ENCODE results near the gene SCN4A. TPM values are rescaled to one million over a fixed set of nuclear protein-coding genes. Genes with fewer than 3 reads are reported as not detected.
A peak's percentile ranks its signal among the peaks of the same experiment; 100 is the strongest.
"Not testable (repeated sequence)": the region's sequence is repeated elsewhere in the genome, so short reads cannot be mapped to it uniquely, and the experiment has no call there.

Gene SCN4A
- total RNA-seq, 1 donor from 2014 or later, result 0.95 TPM

- H3K27me3 Mint-ChIP-seq (ENCODE audit: unreplicated experiment); H3K9me3 Mint-ChIP-seq (ENCODE audit: unreplicated experiment); H3K4me3 Mint-ChIP-seq (ENCODE audit: unreplicated experiment); H3K27ac Mint-ChIP-seq (ENCODE audit: unreplicated experiment); H3K4me1 Mint-ChIP-seq (ENCODE audit: unreplicated experiment); H3K36me3 Mint-ChIP-seq (ENCODE audit: low read depth, unreplicated experiment): not testable (repeated sequence)
- peak; percentile 49 for TF ChIP-seq CTCF (IDR thresholded peaks at IDR 0.05; ENCODE audit: unreplicated experiment)
- peak; percentile 51 for DNase-seq (ENCODE audit: low spot score)
Observed at GRCh38 chr17:63889026-63889848, 83.5 kb downstream of the SCN4A start.

Other genes with a start within 250 kb of the SCN4A start
- gene STRADA, start 231.1 kb downstream of the SCN4A start, total RNA-seq (ENCODE audit: unreplicated experiment), result 51.8 TPM
- gene CCDC47, start 199.3 kb downstream of the SCN4A start, total RNA-seq (ENCODE audit: unreplicated experiment), result 58.0 TPM
- 110 TPM for gene DDX42, start 198.7 kb downstream of the SCN4A start, total RNA-seq (ENCODE audit: unreplicated experiment)
- gene PSMC5, start 145.5 kb downstream of the SCN4A start, total RNA-seq (ENCODE audit: unreplicated experiment), result 124 TPM
- 48.6 TPM for gene FTSJ3, start 145.3 kb downstream of the SCN4A start, total RNA-seq (ENCODE audit: unreplicated experiment)
- gene SMARCD2, start 130.2 kb downstream of the SCN4A start, total RNA-seq (ENCODE audit: unreplicated experiment), result 57.3 TPM
- not detected for gene CSH2, start 99.2 kb downstream of the SCN4A start, total RNA-seq (ENCODE audit: unreplicated experiment)
- not detected for gene GH2, start 91.0 kb downstream of the SCN4A start, total RNA-seq (ENCODE audit: unreplicated experiment)
- gene CSH1, start 76.3 kb downstream of the SCN4A start, total RNA-seq (ENCODE audit: unreplicated experiment), result not detected
- not detected for gene CSHL1, start 61.7 kb downstream of the SCN4A start, total RNA-seq (ENCODE audit: unreplicated experiment)
- gene GH1, start 54.1 kb downstream of the SCN4A start, total RNA-seq (ENCODE audit: unreplicated experiment), result not detected
- 3.4 TPM for gene CD79B, start 40.6 kb downstream of the SCN4A start, total RNA-seq (ENCODE audit: unreplicated experiment)
- 25.3 TPM for gene PRR29, start 25.4 kb upstream of the SCN4A start, total RNA-seq (ENCODE audit: unreplicated experiment)
- 52.1 TPM for gene ICAM2, start 47.7 kb upstream of the SCN4A start, total RNA-seq (ENCODE audit: unreplicated experiment)
- gene ERN1, start 157.2 kb upstream of the SCN4A start, total RNA-seq (ENCODE audit: unreplicated experiment), result 16.7 TPM